ENCODE results near the gene RNF133.

DNA sequence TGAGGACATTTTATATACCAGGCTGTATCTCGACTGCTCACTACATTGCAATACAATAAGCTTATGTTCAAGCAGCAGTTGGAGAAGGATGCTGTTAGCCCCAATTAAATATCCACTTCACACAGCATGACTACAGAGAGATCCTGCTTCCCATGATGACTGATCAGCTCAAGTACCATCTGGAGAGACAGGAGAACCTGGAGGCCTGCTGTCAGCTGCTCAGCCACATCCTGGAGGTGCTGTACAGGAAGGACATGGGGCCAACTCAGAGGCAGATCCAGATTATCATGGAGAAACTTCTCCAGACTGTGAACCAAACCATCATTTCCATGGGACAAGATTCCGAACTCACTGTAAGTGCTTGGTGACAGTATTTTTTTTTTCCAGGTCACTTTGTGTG, 22.5 kb downstream of the RNF133 start:
- TF ChIP-seq POLR2A (IDR thresholded peaks at IDR 0.05) = no peak
- TF ChIP-seq, protein P1, sequence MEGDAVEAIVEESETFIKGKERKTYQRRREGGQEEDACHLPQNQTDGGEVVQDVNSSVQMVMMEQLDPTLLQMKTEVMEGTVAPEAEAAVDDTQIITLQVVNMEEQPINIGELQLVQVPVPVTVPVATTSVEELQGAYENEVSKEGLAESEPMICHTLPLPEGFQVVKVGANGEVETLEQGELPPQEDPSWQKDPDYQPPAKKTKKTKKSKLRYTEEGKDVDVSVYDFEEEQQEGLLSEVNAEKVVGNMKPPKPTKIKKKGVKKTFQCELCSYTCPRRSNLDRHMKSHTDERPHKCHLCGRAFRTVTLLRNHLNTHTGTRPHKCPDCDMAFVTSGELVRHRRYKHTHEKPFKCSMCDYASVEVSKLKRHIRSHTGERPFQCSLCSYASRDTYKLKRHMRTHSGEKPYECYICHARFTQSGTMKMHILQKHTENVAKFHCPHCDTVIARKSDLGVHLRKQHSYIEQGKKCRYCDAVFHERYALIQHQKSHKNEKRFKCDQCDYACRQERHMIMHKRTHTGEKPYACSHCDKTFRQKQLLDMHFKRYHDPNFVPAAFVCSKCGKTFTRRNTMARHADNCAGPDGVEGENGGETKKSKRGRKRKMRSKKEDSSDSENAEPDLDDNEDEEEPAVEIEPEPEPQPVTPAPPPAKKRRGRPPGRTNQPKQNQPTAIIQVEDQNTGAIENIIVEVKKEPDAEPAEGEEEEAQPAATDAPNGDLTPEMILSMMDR (IDR thresholded peaks at IDR 0.05) = no peak
